ENCODE results near the gene PPP1R10. TPM values are rescaled to one million over a fixed set of nuclear protein-coding genes. Genes with fewer than 3 reads are reported as not detected.
"Not testable (repeated sequence)": the region's sequence is repeated elsewhere in the genome, so short reads cannot be mapped to it uniquely, and the experiment has no call there.

The PPP1R10 gene
- 39.0 TPM for polyA plus RNA-seq (2013)

GRCh38 chr6:30616811-30617564 is at the start of gene PPP1R10:
TSS of gene PPP1R10 (minus strand) at chr6:30617243. CDS start at chr6:30609944, 7,299 bp downstream.
- CTCF ChIA-PET, result interaction anchor here (1.0 to 2.4 kb wide), 5 partner anchors 10 to 133 kb away, joined by 3 to 12 read pairs (median 7); partner anchors contain the start of gene ATAT1
- POLR2A ChIA-PET, result interaction anchor here (0.6 to 1.6 kb wide), 7 partner anchors 9 to 971 kb away, joined by 3 to 19 read pairs (median 5); partner anchors contain the start of gene ATAT1
- peaks cover 18 to 42% (median 29%) of the 10 kb centered on the region in 4 experiments for H3K4me1 ChIP-seq (ENCODE audit: control extremely low read depth in 1 of 4, control insufficient read depth in 4 of 4, insufficient read depth in 4 of 4, low read length in 3 of 4)
- peak within 1 kb of the TSS; percentile 100 for H3K27ac ChIP-seq (ENCODE audit: insufficient read depth in 1 of 2, low read depth in 1 of 2, low read length in 2 of 2, poor library complexity in 1 of 2, severe bottlenecking in 2 of 2)
- H3K36me3 ChIP-seq (ENCODE audit: control insufficient read depth in 4 of 4, insufficient read depth in 4 of 4, low read length in 3 of 4), result peaks cover 0 to 43% (median 23%) of the 10 kb centered on the region in 4 experiments
- H3K9me3 ChIP-seq (ENCODE audit: control extremely low read depth in 1 of 5, control insufficient read depth in 4 of 5, insufficient read depth in 2 of 5, low read depth in 1 of 5, low read length in 4 of 5), result no peaks in the 10 kb centered on the region
- H3K4me3 ChIP-seq (ENCODE audit: control insufficient read depth in 1 of 7, extremely low read depth in 1 of 7, insufficient read depth in 4 of 7, low read depth in 2 of 7, low read length in 6 of 7), result peak within 1 kb of the TSS; percentile 74 to 100 (median 100)
- 0% methylated on average over 35 of the region's 40 CpGs for WGBS (ENCODE audit: insufficient coverage)
- peak; percentile 100 for DNase-seq
- H3K27me3 ChIP-seq (replicated peaks in 2 of 5; ENCODE audit: control insufficient read depth in 4 of 5, insufficient read depth in 5 of 5, low read length in 4 of 5), result no peaks in the 10 kb centered on the region

- peaks cover 19 to 78% (median 59%) of the 10 kb centered on the region in 4 experiments for H3K36me3 ChIP-seq (ENCODE audit: control insufficient read depth in 4 of 4, insufficient read depth in 4 of 4, low read length in 3 of 4)
- DNase-seq; H3K27ac ChIP-seq (ENCODE audit: insufficient read depth in 1 of 2, low read depth in 1 of 2, low read length in 2 of 2, poor library complexity in 1 of 2, severe bottlenecking in 2 of 2); H3K27me3 ChIP-seq (replicated peaks in 2 of 5; ENCODE audit: control insufficient read depth in 4 of 5, insufficient read depth in 5 of 5, low read length in 4 of 5); H3K4me3 ChIP-seq (ENCODE audit: control insufficient read depth in 1 of 7, extremely low read depth in 1 of 7, insufficient read depth in 4 of 7, low read depth in 2 of 7, low read length in 6 of 7); H3K9me3 ChIP-seq (ENCODE audit: control extremely low read depth in 1 of 5, control insufficient read depth in 4 of 5, insufficient read depth in 2 of 5, low read depth in 1 of 5, low read length in 4 of 5); POLR2A ChIA-PET; H3K4me1 ChIP-seq (ENCODE audit: control extremely low read depth in 1 of 4, control insufficient read depth in 4 of 4, insufficient read depth in 4 of 4, low read length in 3 of 4): not testable (repeated sequence)
- CTCF ChIA-PET, result interaction anchor here (1.5 to 3.4 kb wide), 5 partner anchors 10 to 69 kb away, joined by 3 to 10 read pairs (median 4); no protein-coding TSS in a partner anchor
- WGBS (ENCODE audit: insufficient coverage), result 100% methylated on average over 1 of the region's 2 CpGs
Observed at GRCh38 chr6:30666300-30666699, 49.3 kb upstream of the PPP1R10 start.

- no peak overlapping the region for H3K27ac ChIP-seq (ENCODE audit: insufficient read depth in 1 of 2, low read depth in 1 of 2, low read length in 2 of 2, poor library complexity in 1 of 2, severe bottlenecking in 2 of 2)
- H3K4me3 ChIP-seq (ENCODE audit: control insufficient read depth in 1 of 7, extremely low read depth in 1 of 7, insufficient read depth in 4 of 7, low read depth in 2 of 7, low read length in 6 of 7), result no peak overlapping the region
- ChIA-PET CTCF (interaction anchor here (0.6 to 3.4 kb wide), 8 partner anchors 9 to 182 kb away, joined by 3 to 10 read pairs (median 4); no protein-coding TSS in a partner anchor), POLR2A (interaction anchor here (0.6 kb wide), 1 partner anchor 169 kb away, joined by 4 read pairs; no protein-coding TSS in a partner anchor)
- 97% methylated on average over 26 of the region's 34 CpGs for WGBS (ENCODE audit: insufficient coverage)
- no peaks in the 10 kb centered on the region for H3K27me3 ChIP-seq (replicated peaks in 2 of 5; ENCODE audit: control insufficient read depth in 4 of 5, insufficient read depth in 5 of 5, low read length in 4 of 5)
- no peaks in the 10 kb centered on the region for H3K4me1 ChIP-seq (ENCODE audit: control extremely low read depth in 1 of 4, control insufficient read depth in 4 of 4, insufficient read depth in 4 of 4, low read length in 3 of 4)
- DNase-seq, result no peak
- H3K9me3 ChIP-seq (ENCODE audit: control extremely low read depth in 1 of 5, control insufficient read depth in 4 of 5, insufficient read depth in 2 of 5, low read depth in 1 of 5, low read length in 4 of 5), result no peaks in the 10 kb centered on the region
- peaks cover 16 to 75% (median 56%) of the 10 kb centered on the region in 4 experiments for H3K36me3 ChIP-seq (ENCODE audit: control insufficient read depth in 4 of 4, insufficient read depth in 4 of 4, low read length in 3 of 4)
Observed at GRCh38 chr6:30664994-30665767, 48.1 kb upstream of the PPP1R10 start.

- POLR2A ChIA-PET; H3K4me3 ChIP-seq (ENCODE audit: control insufficient read depth in 1 of 7, extremely low read depth in 1 of 7, insufficient read depth in 4 of 7, low read depth in 2 of 7, low read length in 6 of 7); H3K4me1 ChIP-seq (ENCODE audit: control extremely low read depth in 1 of 4, control insufficient read depth in 4 of 4, insufficient read depth in 4 of 4, low read length in 3 of 4); DNase-seq; H3K27ac ChIP-seq (ENCODE audit: insufficient read depth in 1 of 2, low read depth in 1 of 2, low read length in 2 of 2, poor library complexity in 1 of 2, severe bottlenecking in 2 of 2); H3K9me3 ChIP-seq (ENCODE audit: control extremely low read depth in 1 of 5, control insufficient read depth in 4 of 5, insufficient read depth in 2 of 5, low read depth in 1 of 5, low read length in 4 of 5); H3K27me3 ChIP-seq (replicated peaks in 2 of 5; ENCODE audit: control insufficient read depth in 4 of 5, insufficient read depth in 5 of 5, low read length in 4 of 5): not testable (repeated sequence)
- H3K36me3 ChIP-seq (ENCODE audit: control insufficient read depth in 4 of 4, insufficient read depth in 4 of 4, low read length in 3 of 4), result peaks cover 31 to 88% (median 74%) of the 10 kb centered on the region in 4 experiments
- CTCF ChIA-PET, result interaction anchor here (0.6 to 1.1 kb wide), 3 partner anchors 24 to 71 kb away, joined by 3 read pairs; no protein-coding TSS in a partner anchor
- WGBS (ENCODE audit: insufficient coverage), result 97% methylated on average over 3 of the region's 5 CpGs
Observed at GRCh38 chr6:30657922-30658321, 40.9 kb upstream of the PPP1R10 start.

- DNase-seq, result no peak
- H3K9me3 ChIP-seq (ENCODE audit: control extremely low read depth in 1 of 5, control insufficient read depth in 4 of 5, insufficient read depth in 2 of 5, low read depth in 1 of 5, low read length in 4 of 5), result no peaks in the 10 kb centered on the region
- ChIA-PET POLR2A (no interaction called here), CTCF (interaction anchor here (0.6 to 1.8 kb wide), 4 partner anchors 22 to 27 kb away, joined by 3 to 4 read pairs (median 3); no protein-coding TSS in a partner anchor)
- H3K4me1 ChIP-seq (ENCODE audit: control extremely low read depth in 1 of 4, control insufficient read depth in 4 of 4, insufficient read depth in 4 of 4, low read length in 3 of 4), result no peaks in the 10 kb centered on the region
- no peaks in the 10 kb centered on the region for H3K27me3 ChIP-seq (replicated peaks in 2 of 5; ENCODE audit: control insufficient read depth in 4 of 5, insufficient read depth in 5 of 5, low read length in 4 of 5)
- H3K36me3 ChIP-seq (ENCODE audit: control insufficient read depth in 4 of 4, insufficient read depth in 4 of 4, low read length in 3 of 4), result peaks cover 30 to 88% (median 74%) of the 10 kb centered on the region in 4 experiments
- H3K4me3 ChIP-seq (ENCODE audit: control insufficient read depth in 1 of 7, extremely low read depth in 1 of 7, insufficient read depth in 4 of 7, low read depth in 2 of 7, low read length in 6 of 7), result no peak overlapping the region
- no peak overlapping the region for H3K27ac ChIP-seq (ENCODE audit: insufficient read depth in 1 of 2, low read depth in 1 of 2, low read length in 2 of 2, poor library complexity in 1 of 2, severe bottlenecking in 2 of 2)
Observed at GRCh38 chr6:30657454-30657853, 40.4 kb upstream of the PPP1R10 start.

GRCh38 chr6:30656513-30656912 is 39.5 kb upstream of the PPP1R10 start:
- CTCF ChIA-PET, result interaction anchor here (1.0 to 1.8 kb wide), 6 partner anchors 9 to 74 kb away, joined by 3 to 6 read pairs (median 4); partner anchors contain the start of gene DHX16
- WGBS (ENCODE audit: insufficient coverage), result 63% methylated on average over 6 of the region's 7 CpGs
- POLR2A ChIA-PET, result no interaction called here

More at GRCh38 chr6:30656513-30656912, 39.5 kb upstream of the PPP1R10 start:
- Histone ChIP-seq H3K9me3 (ENCODE audit: control extremely low read depth in 1 of 5, control insufficient read depth in 4 of 5, insufficient read depth in 2 of 5, low read depth in 1 of 5, low read length in 4 of 5) (no peaks in the 10 kb centered on the region), H3K27me3 (replicated peaks in 2 of 5; ENCODE audit: control insufficient read depth in 4 of 5, insufficient read depth in 5 of 5, low read length in 4 of 5) (no peaks in the 10 kb centered on the region), H3K27ac (ENCODE audit: insufficient read depth in 1 of 2, low read depth in 1 of 2, low read length in 2 of 2, poor library complexity in 1 of 2, severe bottlenecking in 2 of 2) (no peak overlapping the region), H3K4me1 (ENCODE audit: control extremely low read depth in 1 of 4, control insufficient read depth in 4 of 4, insufficient read depth in 4 of 4, low read length in 3 of 4) (no peaks in the 10 kb centered on the region), H3K4me3 (ENCODE audit: control insufficient read depth in 1 of 7, extremely low read depth in 1 of 7, insufficient read depth in 4 of 7, low read depth in 2 of 7, low read length in 6 of 7) (no peak overlapping the region), H3K36me3 (ENCODE audit: control insufficient read depth in 4 of 4, insufficient read depth in 4 of 4, low read length in 3 of 4) (peaks cover 31 to 87% (median 75%) of the 10 kb centered on the region in 4 experiments)
- no peak for DNase-seq
